GM19455 (cell line): ENCODE results near the gene FAM3A.

Experiments
- ATAC-seq: cut with Tn5 transposase; IDR thresholded peaks from one replicate; pipeline ENCODE4 v1.9.1; 2021; ENCODE audit not compliant: unreplicated experiment

Gene FAM3A

DNA sequence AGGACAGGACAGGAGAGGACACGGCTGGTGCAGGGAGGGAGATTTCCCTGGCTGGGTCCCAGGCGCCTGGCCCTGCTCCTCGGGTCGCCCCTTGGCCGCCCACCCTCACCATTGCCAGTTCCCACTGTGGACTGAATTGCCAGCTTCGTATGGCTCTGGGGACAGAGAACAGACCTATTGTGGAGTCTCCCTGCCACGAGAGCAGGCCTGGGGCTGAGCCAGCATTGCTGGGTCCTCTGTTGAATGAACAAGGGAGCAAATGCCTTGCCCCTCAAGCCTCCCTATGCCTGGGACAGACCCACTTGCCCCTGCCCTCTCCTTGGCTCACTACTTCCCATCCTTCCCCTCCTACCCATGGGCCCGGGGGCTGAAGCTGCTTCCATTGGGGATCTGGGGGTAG is 53.6 kb downstream of the FAM3A start:
- no peak for ATAC-seq

DNA sequence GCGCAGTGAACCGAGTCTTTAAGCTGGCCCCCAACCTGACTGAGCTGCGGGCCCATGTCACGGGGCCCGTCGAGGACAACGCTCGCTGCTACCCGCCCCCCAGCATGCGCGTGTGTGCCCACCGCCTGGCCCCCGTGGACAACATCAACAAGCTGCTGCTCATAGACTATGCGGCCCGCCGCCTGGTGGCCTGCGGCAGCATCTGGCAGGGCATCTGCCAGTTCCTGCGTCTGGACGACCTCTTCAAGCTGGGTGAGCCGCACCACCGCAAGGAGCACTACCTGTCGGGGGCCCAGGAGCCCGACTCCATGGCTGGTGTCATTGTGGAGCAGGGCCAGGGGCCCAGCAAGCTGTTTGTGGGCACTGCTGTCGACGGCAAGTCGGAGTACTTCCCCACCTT is 55.7 kb downstream of the FAM3A start:
- no peak for ATAC-seq

DNA sequence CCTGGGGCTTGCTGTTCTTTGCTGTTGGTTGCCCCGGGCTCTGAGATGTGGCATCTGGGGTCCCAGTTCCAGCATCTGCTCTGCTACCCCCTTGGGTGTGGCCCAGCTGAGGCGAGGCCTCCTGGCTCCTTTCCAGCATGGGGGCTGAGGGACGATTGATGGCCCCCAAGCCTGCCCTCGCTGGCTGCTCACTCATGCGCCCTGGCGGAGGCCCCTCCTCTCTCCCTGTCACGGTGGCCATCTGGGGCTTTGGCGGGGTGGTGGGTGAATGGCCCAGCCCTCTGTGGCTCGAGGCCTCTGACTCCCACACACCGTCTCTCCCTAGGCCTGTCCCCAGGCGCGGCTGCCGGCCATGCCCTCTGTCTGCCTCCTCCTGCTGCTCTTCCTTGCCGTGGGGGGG is 56.2 kb downstream of the FAM3A start:
- no peak for ATAC-seq

DNA sequence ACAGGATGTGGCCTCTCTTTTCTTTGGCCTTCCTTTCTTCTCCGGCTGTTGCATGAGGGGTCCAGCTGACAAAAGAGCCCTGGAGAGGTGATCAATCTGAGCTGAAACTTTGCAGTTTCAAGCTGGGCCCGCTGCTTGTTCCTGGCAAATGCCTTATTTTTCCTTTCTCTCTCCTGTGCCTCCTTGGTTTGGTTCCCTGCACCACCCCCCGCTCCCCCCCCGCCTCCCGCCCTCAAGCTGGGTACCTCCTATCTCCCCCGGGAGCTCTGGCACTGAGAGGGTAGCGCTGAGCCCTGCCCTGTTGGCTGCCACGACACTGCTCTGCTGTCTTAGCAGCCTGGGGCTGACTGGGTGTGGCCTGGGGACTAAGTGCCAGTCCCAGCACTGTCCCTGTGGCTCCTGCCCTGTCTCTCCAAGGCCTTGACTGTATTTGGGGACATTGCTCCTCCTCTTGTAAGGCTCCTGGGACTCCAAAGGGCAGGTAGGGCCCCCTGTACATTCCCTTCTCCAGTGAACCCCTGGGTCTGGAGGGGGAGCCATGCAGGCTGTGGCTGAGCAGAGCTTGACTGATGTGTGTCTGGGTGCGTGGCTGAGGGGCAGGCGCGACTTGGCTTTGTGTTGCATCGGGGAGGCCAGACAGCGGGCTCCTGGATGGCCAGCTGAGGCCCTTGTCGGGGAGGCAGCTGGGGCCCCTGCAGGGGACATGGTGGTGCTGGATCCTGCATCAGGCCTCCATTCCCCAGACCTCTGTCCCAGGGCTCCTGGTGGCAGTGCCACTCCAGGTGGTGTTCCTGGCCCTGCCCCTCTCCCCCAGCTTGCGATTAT is 56.9 kb downstream of the FAM3A start:
- no peak for ATAC-seq

DNA sequence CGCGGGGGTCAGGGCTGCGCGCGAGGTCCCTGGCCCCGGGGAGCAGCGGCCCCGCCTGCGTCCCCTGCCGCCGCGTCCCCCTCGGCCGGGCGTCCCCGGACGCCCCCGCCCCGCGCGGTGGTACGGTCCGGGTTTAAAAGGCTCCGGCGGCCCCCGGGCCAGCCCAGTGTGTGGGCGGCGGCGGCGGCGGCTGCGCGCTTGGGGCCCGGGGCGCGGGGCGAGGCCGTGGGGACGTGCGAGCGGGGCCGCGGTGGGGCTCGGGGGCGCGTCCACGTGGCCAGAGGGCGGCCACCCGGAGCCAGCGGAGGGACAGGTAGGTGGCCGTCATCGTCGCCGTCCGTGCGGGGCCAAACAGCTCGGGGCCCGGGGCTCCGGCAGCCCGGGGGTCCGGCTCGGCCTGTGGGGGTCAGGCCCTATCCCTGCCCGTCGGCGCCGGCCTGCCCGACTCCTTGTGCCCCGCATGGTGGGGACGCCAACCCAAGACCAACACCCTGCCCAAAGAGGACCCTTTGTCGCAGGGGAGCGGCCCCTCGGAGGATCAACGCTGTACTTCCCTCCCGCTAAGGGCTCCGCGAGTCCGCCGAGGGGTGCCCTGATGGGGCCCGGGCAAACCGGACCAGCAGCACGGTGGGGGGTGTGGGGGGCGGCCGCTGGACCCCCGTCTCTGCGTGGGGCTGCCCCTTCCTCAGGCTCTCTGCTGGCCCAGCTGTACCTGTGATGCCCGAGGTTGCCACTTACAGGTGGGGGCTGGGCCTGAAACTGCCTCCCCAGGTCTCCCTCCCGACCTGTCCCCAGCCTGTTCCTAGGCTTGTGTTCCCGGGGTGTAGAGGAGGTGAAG is 57.7 kb downstream of the FAM3A start, which contains the start of gene PLXNA3:
Gene PLXNA3, plus strand, starts transcription at position 166 of the 838 bp plus-strand sequence. CDS start 1,903 bp downstream, outside the sequence.
- peak; percentile 50 for ATAC-seq

DNA sequence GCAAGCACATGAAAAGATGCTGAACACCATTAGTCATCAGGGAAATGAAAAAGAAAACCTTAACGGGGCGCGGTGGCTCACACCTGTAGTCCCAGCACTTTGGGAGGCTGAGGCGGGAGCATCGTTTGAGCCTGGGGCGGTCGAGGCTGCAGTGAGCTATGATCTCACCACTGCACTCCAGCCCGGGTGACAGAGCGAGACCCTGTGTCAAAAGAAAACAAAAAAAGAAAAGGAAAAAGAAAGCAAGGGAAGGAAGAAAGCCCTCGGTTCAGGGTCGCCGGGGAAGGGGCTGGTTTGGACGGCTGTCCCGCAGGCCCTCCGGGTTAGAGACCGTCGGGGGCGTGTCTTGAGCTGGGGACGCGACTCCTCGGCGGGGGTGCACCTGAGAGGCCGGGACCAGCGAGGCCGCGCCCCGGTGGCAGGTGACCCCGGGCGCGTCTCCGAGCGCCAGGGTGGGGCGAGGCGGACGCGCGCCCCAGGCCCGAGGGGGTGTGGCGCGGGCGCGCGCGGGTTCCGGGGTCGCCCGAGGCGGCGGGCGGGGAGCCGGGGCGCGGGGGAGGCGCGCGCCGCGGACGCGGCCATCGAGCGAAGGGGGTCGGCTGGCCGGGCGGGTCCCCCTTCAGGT is 58.4 kb downstream of the FAM3A start:
- peak; percentile 33 for ATAC-seq
